HG03432 (cell line): ENCODE data around the gene MECR.

Experiments used
- ATAC-seq: cut with Tn5 transposase; IDR thresholded peaks from one replicate; pipeline ENCODE4 v1.9.1; 2021; ENCODE audit warnings: mild to moderate bottlenecking, moderate library complexity; ENCODE audit not compliant: unreplicated experiment

The MECR gene, protein sequence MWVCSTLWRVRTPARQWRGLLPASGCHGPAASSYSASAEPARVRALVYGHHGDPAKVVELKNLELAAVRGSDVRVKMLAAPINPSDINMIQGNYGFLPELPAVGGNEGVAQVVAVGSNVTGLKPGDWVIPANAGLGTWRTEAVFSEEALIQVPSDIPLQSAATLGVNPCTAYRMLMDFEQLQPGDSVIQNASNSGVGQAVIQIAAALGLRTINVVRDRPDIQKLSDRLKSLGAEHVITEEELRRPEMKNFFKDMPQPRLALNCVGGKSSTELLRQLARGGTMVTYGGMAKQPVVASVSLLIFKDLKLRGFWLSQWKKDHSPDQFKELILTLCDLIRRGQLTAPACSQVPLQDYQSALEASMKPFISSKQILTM

DNA sequence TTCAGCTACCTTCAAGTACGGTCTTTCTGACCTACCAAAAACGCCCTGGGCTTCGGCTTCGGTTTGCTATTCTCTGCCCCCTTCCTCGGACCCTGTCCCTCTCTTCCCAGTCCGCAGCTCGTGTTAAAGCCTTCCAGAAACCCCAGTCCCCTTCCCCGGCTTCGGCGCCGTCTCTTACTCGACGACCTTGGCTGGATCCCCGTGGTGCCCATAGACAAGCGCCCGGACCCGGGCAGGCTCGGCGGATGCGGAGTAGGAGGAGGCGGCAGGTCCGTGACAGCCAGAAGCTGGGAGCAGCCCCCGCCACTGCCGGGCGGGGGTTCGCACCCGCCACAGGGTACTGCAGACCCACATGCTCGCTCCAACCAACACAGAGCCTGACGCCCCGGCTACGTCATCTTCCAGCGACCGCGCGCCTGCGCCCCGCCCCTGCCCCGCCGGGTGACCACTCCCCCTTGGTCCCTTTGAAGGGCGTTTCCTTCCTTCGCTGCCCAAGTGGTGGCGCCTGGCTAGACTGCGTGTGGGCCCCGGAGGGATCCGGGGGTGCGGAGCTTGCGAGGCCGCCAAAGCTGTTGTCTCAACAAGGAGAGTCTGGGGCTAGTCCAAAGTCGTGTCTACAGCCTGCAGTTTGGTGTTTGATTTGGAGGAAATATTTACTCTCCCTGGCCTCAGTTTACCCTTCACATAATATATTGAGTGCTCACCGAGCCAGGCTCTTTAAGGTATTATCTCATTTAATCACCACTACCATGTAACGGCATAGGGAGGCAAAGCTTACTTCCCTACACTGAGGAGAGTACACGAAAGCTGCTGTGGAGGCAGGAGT lies at the start of gene MECR:
MECR (minus strand) TSS at position 382 of the 826 bp plus-strand sequence; CDS start at position 354, 28 bp downstream.
- ATAC-seq, result peak; percentile 96

DNA sequence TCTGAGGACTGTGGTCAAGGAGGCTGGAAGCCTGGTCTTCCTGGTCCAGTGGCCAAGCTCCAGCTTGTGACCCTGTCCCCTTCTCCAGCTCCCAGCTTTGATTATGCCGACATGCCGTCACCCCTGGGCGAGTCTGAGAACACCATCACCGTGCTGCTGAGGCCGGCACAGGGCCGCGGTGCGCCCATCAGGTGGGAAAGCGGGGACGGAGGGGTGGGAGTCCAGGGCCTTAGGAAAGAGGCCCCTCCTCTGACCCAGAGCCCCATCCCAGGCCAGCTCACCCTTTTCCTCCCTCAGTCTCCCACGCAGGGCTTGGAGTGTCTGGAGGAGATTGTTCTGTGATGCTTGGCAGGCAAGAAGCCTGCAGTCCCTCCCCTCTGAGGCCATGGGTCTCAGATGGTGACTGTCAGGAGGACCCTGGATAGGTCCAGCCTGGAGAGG lies 49.2 kb upstream of the MECR start:
- ATAC-seq, result no peak

DNA sequence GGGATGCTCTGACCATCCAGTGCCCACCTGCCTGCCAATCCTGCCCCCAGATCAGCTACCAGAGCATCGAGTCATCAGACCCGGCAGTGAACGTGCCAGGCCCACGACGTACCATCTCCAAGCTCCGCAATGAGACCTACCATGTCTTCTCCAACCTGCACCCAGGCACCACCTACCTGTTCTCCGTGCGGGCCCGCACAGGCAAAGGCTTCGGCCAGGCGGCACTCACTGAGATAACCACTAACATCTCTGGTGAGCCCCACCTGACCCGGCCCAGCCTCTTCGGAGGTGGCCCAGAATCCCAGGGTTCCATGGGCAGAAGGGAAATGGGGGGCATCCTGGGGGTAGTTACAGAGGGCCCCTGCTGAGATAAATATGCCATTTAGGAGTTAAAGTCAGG lies 48.7 kb upstream of the MECR start:
- no peak for ATAC-seq

DNA sequence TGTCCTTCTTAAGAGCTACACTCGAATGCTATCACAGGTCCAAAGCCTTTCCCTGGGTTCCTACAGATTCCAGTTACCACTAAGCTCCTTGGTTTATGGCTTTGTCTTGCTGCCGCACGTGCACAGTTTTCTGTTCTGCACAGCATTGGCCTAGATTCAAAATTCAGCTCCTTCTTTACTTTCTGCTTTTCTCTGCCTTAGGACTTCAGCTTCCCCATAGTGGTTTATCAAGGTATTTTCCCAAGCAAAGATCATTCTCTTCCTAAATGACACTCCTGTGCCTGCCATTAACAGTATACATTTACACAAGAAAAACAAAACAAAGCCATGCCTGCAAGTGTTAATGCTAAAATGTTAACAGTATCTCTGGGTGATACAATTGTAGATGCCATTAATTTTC lies 47.4 kb upstream of the MECR start:
- ATAC-seq, result no peak

DNA sequence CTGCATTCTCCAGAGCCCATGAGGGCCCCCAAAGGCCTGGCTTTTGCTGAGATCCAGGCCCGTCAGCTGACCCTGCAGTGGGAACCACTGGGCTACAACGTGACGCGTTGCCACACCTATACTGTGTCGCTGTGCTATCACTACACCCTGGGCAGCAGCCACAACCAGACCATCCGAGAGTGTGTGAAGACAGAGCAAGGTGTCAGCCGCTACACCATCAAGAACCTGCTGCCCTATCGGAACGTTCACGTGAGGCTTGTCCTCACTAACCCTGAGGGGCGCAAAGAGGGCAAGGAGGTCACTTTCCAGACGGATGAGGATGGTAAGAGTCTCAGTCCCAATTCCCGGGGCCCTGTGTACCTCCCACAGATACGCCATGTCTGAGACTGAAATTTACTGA lies 44.7 kb upstream of the MECR start:
- no peak for ATAC-seq

DNA sequence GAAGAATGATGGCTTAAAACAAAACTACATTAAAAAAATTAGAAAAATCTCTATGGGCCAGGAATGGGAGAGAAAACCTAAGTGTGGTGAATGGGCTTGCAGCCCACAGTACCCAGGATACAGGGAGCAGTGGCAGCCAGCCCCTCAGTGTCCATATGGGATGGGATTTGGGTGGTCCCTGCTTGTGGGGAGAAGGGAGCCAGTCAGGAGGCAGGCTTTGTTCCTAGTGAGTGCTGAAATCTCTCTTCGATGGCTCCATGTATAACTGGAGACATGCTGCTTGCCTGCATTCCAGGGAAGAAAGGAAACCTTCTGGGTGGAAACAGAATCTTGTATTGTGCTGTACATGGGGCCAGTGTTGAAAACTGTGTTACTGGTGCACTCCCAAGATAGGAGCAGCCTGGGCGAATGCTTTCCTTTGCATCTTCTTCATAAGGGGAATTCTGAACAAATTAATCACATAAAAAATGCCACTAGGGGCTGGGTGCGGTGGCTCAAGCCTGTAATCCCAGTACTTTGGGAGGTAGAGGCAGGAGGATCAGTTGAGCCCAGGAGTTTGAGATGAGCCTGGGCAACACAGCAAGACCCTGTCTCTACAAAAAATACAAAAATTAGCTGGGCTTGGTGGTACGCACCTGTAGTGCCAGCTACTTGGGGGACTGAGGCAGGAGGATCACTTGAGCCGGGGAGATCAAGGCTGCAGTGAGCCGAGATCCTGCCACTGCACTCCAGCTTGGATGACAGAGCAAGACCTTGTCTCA lies 41.6 kb upstream of the MECR start:
- ATAC-seq, result no peak

DNA sequence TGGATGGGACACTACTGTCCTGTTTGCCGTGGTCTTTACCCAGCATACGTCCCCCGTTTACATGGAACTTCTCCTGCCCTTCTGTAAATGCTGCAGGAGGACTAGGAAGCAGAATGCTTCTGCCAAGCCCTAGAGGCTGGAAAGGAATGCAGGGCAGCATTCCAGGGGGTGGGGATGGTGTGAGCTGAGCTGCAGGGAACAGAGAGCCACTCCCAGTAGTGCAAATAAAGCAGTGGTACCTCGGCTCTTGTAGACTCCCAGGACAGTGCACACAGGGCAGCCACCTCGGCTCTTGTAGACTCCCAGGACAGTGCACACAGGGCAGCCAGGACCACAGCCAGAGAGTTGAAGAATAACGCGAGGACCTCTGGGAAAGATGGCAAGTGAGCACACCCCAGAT lies 41.0 kb upstream of the MECR start:
- no peak for ATAC-seq

DNA sequence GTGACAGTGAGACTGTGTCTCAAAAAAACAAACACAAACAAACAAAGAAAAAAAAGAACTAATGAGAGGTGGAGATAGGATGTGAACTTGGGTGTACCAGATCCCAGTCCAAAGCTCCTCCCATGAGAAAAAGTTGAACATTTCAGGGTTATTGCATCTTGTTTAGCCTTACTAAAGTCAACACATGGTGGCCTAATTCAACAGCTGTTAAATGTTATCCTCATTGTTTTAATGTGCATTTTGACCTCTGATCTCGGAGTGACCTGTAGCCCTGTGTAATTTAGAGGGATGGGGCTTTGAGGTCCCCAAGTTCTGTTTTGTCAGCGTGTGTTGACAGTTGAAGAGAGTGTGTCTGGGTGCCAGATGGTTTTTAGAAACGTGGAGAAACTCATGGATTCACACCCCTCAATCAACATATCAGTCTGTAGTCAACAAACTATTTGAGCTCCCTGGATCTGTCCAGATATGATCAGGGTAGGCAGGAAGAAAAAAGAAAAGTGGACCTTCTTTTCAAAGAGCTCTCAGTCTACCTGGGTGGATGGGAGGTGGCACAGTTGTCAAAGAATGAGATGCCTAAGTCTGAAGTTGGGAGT lies 40.3 kb upstream of the MECR start:
- ATAC-seq, result no peak

DNA sequence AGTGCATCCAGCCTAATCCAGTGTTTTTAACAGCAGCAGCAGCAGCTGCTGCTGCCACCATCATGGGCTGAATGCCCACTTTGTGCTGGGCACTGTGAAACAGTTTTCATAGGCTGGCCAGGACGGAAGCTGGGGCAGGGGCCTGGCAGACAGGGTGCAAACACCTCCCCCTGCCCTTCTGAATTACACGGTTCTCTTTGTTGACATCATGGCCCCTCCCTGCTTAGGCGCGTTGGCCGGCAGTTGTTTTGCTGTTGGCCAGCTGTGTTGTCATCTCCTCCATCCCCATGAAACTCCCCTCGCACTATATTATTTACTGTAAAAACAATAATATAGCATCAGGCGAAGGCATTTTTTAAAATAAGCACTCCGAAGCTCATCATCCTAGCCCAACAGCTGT lies 38.6 kb upstream of the MECR start:
- no peak for ATAC-seq

DNA sequence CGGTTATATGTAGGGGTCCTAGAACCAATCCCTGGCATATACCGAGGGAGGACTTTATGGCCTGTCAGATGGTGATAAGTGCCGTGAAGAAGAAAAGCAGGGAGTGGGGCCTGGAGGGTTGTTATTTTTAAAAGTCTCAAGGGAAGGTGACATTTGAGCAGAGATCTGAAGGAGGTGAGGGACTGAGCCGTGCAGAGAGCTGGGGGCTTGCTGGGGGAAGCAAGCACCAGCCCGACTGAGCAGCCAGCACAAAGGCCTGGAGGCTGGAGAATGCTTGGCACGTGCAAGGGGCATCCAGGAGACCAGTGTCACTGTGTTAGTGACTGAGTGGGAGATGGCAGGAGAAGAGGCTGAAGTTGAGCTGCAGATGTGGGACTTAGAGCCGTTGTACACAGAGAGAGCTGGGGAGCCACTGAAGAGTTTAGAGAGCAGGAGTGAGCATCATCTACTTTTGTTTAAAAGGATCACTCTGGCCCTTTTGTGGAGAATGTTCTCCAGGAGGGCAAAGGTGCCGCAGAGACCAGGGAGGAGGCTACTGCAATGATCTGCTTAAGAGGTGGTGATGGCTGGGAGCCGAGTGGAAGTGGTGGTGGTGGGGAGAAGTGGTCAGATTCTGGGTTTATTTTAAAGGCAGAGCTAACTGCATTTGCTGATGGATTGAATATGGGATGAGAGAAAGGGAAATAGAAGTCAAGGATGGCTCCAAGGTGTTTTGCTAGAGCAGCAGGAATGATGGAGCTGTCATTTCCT lies 36.8 kb upstream of the MECR start:
- ATAC-seq, result no peak

DNA sequence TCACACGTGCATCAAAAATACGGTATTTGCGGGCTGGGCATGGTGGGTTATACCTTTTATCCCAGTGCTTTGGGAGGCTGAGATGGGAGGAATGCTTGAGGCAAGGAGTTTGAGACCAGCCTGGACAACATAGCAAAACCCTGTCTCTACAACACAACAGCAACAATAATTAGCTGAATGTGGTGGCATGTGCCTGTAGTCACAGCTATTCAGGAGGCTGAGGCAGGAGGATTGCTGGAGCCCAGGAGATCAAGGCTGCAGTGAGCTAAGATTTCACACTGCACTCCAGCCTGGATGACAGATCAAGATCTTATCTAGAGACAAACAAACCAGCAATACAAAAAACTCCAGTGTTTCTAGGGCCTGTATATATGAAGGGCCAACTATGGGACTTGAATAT lies 36.2 kb upstream of the MECR start:
- ATAC-seq, result no peak

DNA sequence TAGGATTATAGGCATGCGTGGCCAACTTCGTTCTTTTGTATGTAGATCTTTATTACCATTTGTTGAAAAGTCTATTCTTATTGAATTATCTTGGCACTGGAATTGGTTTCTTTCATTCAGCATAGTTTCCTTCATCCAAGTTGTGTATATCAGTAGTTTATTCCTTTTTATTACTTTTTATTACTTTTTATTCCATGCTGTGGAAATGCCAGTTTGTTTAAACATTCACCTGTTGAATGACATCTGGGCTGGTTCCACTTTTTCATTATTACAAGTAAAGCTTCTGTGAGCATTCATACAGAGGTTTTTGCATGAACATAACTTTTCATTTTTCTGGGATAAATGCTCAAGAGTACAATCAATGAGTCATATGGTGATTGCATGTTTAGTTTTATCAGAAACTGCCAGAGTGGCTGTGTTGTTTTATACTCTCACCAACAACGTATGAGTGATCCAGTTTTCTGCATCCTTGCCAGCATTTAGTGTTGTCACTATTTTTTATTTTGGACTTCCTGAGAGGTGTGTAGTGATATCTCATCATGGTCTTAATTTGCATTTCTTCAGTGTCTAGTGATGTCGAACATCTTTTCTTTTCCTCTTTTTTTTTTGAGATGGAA lies 34.1 kb upstream of the MECR start:
- ATAC-seq, result no peak

DNA sequence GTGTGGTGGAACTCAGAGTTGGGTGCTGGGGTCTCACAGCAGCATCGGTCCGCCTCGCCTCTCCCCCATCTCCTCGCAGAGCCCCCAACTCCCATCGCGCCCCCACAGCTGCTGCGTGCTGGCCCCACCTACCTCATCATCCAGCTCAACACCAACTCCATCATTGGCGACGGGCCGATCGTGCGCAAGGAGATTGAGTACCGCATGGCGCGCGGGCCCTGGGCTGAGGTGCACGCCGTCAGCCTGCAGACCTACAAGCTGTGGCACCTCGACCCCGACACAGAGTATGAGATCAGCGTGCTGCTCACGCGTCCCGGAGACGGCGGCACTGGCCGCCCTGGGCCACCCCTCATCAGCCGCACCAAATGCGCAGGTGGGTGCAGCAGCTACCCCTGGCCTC lies 29.8 kb upstream of the MECR start:
- no peak for ATAC-seq

DNA sequence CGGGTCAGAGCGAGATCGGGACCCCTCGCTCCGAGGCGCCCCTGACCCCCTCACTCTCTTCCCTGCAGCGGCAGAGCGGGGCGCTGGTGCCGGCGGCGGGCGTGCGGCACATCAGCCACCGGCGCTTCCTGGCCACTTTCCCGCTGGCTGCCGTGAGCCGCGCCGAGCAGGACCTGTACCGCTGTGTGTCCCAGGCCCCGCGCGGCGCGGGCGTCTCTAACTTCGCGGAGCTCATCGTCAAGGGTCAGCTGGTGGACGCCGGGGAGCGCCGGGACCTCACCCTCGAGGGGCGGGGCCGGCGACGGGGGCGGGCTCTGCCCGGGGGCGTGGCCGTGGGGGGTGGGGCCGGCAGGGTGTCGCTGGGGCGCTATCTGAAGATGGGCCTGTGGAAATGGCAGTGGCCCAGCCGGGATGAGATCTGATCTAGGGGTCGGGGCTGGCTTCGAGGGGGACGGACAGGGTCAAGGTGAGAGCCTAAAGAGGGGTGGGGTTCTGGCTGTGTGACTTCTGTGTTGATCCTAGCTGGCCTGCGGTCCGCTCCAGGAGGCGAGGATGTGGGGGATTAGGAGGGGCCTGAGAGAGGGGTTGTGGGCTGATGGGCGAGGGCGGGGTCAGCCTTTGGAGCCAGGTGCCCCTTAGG lies 29.2 kb upstream of the MECR start:
- no peak for ATAC-seq

DNA sequence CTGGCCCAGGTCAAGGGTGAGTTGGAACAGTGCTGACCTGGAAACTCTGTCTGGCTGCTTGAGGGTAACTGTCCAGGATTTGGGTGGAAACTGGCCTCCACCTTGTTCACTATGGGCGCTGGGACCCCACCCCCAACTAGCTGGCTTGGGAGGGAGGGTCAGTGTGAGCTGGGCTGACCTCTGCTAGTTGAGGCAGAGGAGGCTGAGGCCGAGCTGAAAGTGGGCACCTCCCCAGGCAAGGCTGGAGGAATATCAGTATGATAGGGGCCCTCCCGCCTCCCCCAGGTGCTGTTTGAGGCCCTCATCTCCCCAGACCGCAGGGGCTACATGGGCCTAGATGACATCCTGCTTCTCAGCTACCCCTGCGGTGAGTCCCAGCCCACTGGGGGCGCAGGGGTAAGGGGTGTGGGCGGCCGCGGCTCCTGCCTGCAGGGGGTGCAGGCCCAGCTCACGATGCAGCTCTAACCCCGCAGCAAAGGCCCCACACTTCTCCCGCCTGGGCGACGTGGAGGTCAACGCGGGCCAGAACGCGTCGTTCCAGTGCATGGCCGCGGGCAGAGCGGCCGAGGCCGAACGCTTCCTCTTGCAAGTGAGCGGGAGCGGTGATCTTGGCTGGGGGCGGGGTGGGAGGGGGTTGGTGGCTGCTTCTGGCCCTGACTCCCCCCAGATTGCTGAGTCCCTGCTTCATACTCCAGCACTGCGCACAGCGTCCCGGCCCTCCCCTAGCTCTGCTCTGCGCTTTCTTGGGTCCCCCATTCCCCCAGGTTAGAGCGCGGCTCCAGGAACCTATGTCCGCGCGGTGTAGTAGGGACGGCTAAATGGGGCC lies 28.5 kb upstream of the MECR start:
- no peak for ATAC-seq

DNA sequence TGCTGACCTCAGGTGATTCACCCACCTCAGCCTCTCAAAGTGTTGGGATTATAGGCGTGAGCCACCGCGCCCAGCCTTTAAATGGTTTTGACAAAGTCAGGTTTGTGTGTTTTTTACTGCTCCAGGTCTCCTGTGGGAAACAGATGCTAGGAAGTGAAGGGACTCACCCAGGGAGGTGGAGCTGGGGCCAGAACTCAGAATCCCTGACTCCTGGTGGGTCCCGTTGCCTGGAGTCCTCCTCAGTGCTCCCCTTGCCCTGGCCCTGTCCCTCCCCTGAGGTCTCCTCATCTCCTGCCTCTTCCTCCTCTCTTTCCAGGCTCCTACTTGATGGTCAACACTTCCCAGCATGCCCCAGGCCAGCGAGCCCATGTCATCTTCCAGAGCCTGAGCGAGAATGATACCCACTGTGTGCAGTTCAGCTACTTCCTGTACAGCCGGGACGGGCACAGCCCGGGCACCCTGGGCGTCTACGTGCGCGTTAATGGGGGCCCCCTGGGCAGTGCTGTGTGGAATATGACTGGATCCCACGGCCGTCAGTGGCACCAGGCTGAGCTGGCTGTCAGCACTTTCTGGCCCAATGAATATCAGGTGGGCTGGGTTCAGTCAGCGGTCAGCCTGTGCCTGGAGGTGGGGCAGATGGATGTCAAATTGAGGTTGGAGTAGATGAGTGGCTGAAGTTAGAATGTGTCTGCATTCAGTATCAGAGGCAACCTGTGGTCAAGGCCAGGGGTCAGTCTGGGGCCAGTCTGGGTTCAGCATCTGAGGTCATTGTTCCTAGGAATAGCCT lies 27.6 kb upstream of the MECR start:
- no peak for ATAC-seq

DNA sequence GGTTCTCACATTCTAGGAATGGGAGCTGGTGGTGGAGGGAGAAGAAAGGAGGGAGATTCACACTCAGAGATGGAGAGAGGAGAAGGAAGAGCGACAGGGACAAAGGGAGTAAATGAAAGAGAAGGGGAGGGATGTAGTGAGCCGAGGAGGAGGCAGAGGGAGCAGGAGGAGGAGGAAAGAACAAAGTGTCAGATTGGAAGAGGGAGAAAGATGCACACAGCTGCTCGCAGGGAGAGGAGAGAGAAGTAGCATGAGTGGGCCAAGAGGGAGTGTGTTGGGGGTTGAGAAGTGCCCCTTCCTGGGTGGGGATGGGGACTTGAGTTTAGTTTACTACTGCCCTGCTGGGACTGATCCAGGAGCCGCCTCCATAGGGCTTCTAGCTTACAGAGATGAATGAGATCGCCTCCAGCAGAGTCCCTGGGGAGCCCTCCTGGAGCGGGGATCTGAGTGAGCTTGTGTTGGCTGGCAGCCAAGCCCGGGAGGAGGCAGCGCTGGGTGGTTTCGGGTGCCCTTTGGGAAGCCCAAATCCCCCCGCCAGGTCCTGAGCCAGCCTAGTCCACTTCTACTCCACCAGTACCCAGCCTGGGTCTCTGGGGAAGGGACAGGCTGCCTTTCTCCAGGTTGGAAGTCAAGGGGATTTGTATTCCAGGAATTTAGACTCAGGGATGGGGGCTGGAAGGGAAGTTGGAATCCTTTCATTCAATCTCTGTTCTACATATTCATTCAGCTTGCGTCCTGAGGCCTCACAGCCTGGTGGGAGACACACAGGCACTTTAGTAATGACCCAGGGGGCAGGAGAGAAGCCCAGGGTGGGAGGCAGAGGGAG lies 26.5 kb upstream of the MECR start:
- ATAC-seq, result no peak
